IMR-90 (cell line): ENCODE results near the gene IFT25. TPM values are rescaled to one million over a fixed set of nuclear protein-coding genes. Genes with fewer than 3 reads are reported as not detected.
"Not testable (repeated sequence)": the region's sequence is repeated elsewhere in the genome, so short reads cannot be mapped to it uniquely, and the experiment has no call there.

Experiments
- ATAC-seq: fragments of 200-7000 bp; cut with Tn5 transposase; 2 replicates; pipeline ENCODE4 v1.9.1; 2020; ENCODE audit warnings: low read depth, mild to moderate bottlenecking, moderate library complexity
- BruUV-seq: library from RNA; stranded (reverse); fragments of 400-500 nt; replicated peaks from 2 replicates; lab custom pipeline; 2021; lab: Mats Ljungman, UMichigan
- CTCF ChIA-PET: fragments of 300-600 bp; formaldehyde crosslinking; extraction: SDS; loops from one replicate; lab custom pipeline; 2021; ENCODE audit warnings: antibody characterized with exemption; lab: Yijun Ruan, JAX
- POLR2A ChIA-PET: fragments of 300-600 bp; sonication (Branson Sonifier 250); formaldehyde crosslinking; loops from one replicate; lab custom pipeline; 2022; ENCODE audit warnings: antibody characterized with exemption; ENCODE audit not compliant: unreplicated experiment; lab: Charles Lee
- DNase-seq: peaks from one replicate; pipeline ENCODE4 v3.0.0; 2013
- H2AFZ ChIP-seq: replicated peaks from 2 replicates; pipeline ENCODE3; 2013; ENCODE audit warnings: low read length, mild to moderate bottlenecking; ENCODE audit not compliant: poor library complexity
- H2AK5ac ChIP-seq: 2 replicates; pipeline ENCODE4 v1.6.1; 2013; ENCODE audit warnings: low read depth, low read length, inconsistent platforms
- H2AK9ac ChIP-seq: replicated peaks from 2 replicates; pipeline ENCODE3; 2013; ENCODE audit warnings: mild to moderate bottlenecking, low read depth, low read length, moderate library complexity; ENCODE audit not compliant: poor library complexity
- H2BK120ac ChIP-seq: 2 replicates; pipeline ENCODE4 v1.6.1; 2013; ENCODE audit warnings: low read depth, low read length, inconsistent platforms
- H2BK15ac ChIP-seq: 3 replicates; pipeline ENCODE4 v1.6.1; 2013; ENCODE audit warnings: low read depth, low read length, inconsistent platforms
- H2BK20ac ChIP-seq: 2 replicates; pipeline ENCODE4 v1.6.1; 2013; ENCODE audit warnings: low read depth, mild to moderate bottlenecking, inconsistent platforms, low read length, moderate library complexity
- H2BK5ac ChIP-seq: 2 replicates; pipeline ENCODE4 v1.6.1; 2013; ENCODE audit warnings: mild to moderate bottlenecking, low read depth, low read length, inconsistent platforms; ENCODE audit not compliant: poor library complexity, severe bottlenecking
- H3K14ac ChIP-seq: replicated peaks from 2 replicates; pipeline ENCODE4 v1.6.1; 2013; ENCODE audit warnings: low read depth, low read length, inconsistent platforms
- H3K18ac ChIP-seq: 2 replicates; pipeline ENCODE4 v1.6.1; 2013; ENCODE audit warnings: low read depth, low read length, control low read depth
- H3K23ac ChIP-seq: 2 replicates; pipeline ENCODE4 v1.6.1; 2013; ENCODE audit warnings: low read depth, low read length, inconsistent platforms
- H3K27ac ChIP-seq: 2 replicates; pipeline ENCODE4 v1.5.1; 2013; ENCODE audit warnings: mild to moderate bottlenecking, control low read depth, low read length; ENCODE audit not compliant: insufficient read depth
- H3K27me3 ChIP-seq: 2 replicates; pipeline ENCODE4 v1.6.1; 2013; ENCODE audit warnings: low read length; ENCODE audit not compliant: control insufficient read depth, insufficient read depth
- H3K36me3 ChIP-seq: 2 replicates; pipeline ENCODE4 v1.6.1; 2013; ENCODE audit warnings: low read length, mixed read lengths; ENCODE audit not compliant: control insufficient read depth, insufficient read depth
- H3K4ac ChIP-seq: 2 replicates; pipeline ENCODE4 v1.6.1; 2013; ENCODE audit warnings: low read depth, low read length, inconsistent platforms
- H3K4me1 ChIP-seq: 2 replicates; pipeline ENCODE4 v1.6.1; 2013; ENCODE audit warnings: low read length, mixed read lengths; ENCODE audit not compliant: control insufficient read depth, insufficient read depth
- H3K4me2 ChIP-seq: 2 replicates; pipeline ENCODE4 v1.6.1; 2013; ENCODE audit warnings: low read depth, mild to moderate bottlenecking, control low read depth, low read length, moderate library complexity
- H3K4me3 ChIP-seq: 2 replicates; pipeline ENCODE4 v1.5.1; 2013; ENCODE audit warnings: low read depth, mild to moderate bottlenecking, control low read depth, low read length, moderate library complexity; ENCODE audit not compliant: insufficient read depth
- H3K56ac ChIP-seq: 2 replicates; pipeline ENCODE4 v1.6.1; 2013; ENCODE audit warnings: low read length, inconsistent platforms; ENCODE audit not compliant: insufficient read depth; ENCODE audit errors: extremely low read depth
- H3K79me1 ChIP-seq, 2 experiments: 2 replicates each; pipeline ENCODE4 v1.6.1; 2013; ENCODE audit warnings: low read length in 2 of 2, inconsistent platforms in 1 of 2, low read depth in 1 of 2
- H3K9ac ChIP-seq: 2 replicates; pipeline ENCODE4 v1.6.1; 2013; ENCODE audit warnings: low read depth, low read length, control low read depth
- H3K9me1 ChIP-seq: 2 replicates; pipeline ENCODE4 v1.6.1; 2013; ENCODE audit warnings: low read length, inconsistent platforms; ENCODE audit not compliant: insufficient read depth
- H3K9me3 ChIP-seq: 2 replicates; pipeline ENCODE4 v1.6.1; 2013; ENCODE audit warnings: low read length; ENCODE audit not compliant: control insufficient read depth, insufficient read depth
- H4K20me1 ChIP-seq: 2 replicates; pipeline ENCODE4 v1.6.1; 2013; ENCODE audit warnings: low read length, inconsistent platforms; ENCODE audit not compliant: insufficient read depth
- H4K5ac ChIP-seq: 2 replicates; pipeline ENCODE4 v1.6.1; 2013; ENCODE audit warnings: mild to moderate bottlenecking, low read depth, low read length, control low read depth
- H4K8ac ChIP-seq, 2 experiments: 2 replicates each; pipeline ENCODE4 v1.6.1; 2013; ENCODE audit warnings: low read depth in 2 of 2, low read length in 2 of 2, control low read depth in 1 of 2, inconsistent platforms in 1 of 2
- H4K91ac ChIP-seq: 2 replicates; pipeline ENCODE4 v1.6.1; 2013; ENCODE audit warnings: low read depth, low read length, inconsistent platforms; ENCODE audit not compliant: insufficient read depth
- WGBS, 2 experiments: methylation state at CpG; one replicate each; pipeline versions ENCODE4 v1.1.5 to v1.1.7; 2013; ENCODE audit warnings: missing lambda C conversion rate in 2 of 2; ENCODE audit not compliant: insufficient read length in 1 of 2; ENCODE audit errors: extremely low coverage in 2 of 2; 5-methylcytosine and 5-hydroxymethylcytosine counted together
- dilution Hi-C: fragments of 300-500 bp; cut with HindIII; formaldehyde crosslinking; loops from one replicate; pipeline ENCODE4 v1.14.3; 2018; ENCODE audit warnings: low sequenced_read_pairs; ENCODE audit not compliant: unreplicated experiment
- in situ Hi-C: fragments of 300-500 bp; cut with MboI; formaldehyde crosslinking; loops from 3 replicates; pipeline ENCODE4 v1.14.3; 2019; ENCODE audit warnings: low sequenced_read_pairs, inconsistent platforms, mixed read lengths
- intact Hi-C: fragments of 100-400 bp; cut with micrococcal nuclease; formaldehyde crosslinking; loops from 2 replicates; pipeline ENCODE4 v1.10.0; 2022
- polyA plus RNA-seq, 3 experiments: library from polyadenylated mRNA; depleted of rRNA; stranded (reverse); fragments of >200 nt; gene quantifications; 2 replicates each; pipeline ENCODE4 v1.2.3, GENCODE V29; 2012; ENCODE audit warnings: low replicate concordance in 1 of 3
- total RNA-seq: library from RNA; depleted of rRNA; stranded (reverse); fragments of >200 nt; gene quantifications from 2 replicates; pipeline ENCODE4 v1.2.3, GENCODE V29; 2012

Gene IFT25
- total and polyA plus RNA-seq, 2 of the 4 experiments (the other 2 are of a cell fraction) = 9.1 to 38.0 TPM

DNA sequence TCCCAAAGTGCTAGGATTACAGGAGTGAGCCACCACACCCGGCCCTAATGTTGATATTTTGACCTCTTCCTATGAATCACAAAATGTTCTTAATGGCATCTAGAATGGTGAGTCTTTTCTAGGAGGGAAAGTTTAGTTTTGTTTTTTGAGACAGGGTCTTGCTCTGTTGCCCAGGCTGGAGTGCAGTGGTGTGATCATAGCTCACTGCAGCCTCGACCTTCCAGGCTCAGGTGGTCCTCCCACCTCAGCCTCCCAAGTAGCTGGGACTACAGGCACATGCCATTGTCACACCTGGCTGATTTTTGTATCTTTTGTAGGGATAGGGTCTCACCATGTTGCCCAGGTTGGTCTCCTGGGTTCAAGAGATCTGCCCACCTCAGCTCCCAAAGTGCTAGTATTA is 23.8 kb upstream of the IFT25 start:
- H4K8ac ChIP-seq, H2BK120ac ChIP-seq, dilution Hi-C loops, H3K27me3 ChIP-seq, H3K18ac ChIP-seq, H3K4ac ChIP-seq, H3K4me3 ChIP-seq, H2AFZ ChIP-seq, H3K9me3 ChIP-seq, H3K56ac ChIP-seq, H2AK9ac ChIP-seq, H3K79me1 ChIP-seq, H3K4me2 ChIP-seq, H4K5ac ChIP-seq, intact Hi-C loops, H3K14ac ChIP-seq, H3K9me1 ChIP-seq, H2BK5ac ChIP-seq, in situ Hi-C loops, H2BK15ac ChIP-seq, H4K20me1 ChIP-seq, DNase-seq, H3K23ac ChIP-seq, H2AK5ac ChIP-seq, H2BK20ac ChIP-seq, H3K27ac ChIP-seq, ATAC-seq, BruUV-seq, POLR2A ChIA-PET, H3K9ac ChIP-seq, H4K91ac ChIP-seq: not testable (repeated sequence)
- WGBS, 2 experiments = no CpG with 5 or more reads among the region's 2 CpGs
- CTCF ChIA-PET = interaction anchor here (1.8 kb wide), 1 partner anchor 108 kb away, joined by 3 read pairs; no protein-coding TSS in a partner anchor
- Histone ChIP-seq H3K4me1 (peaks cover 11% of the 10 kb centered on the region), H3K36me3 (peaks cover 17% of the 10 kb centered on the region)
